Spleen (tissue), 11 donors: ENCODE measurements around the gene PDK4. TPM values are rescaled to one million over a fixed set of nuclear protein-coding genes. Genes with fewer than 3 reads are reported as not detected.
A peak's percentile ranks its signal among the peaks of the same experiment; 100 is the strongest.

Experiments used
- DNase-seq: peaks from one replicate; pipeline ENCODE4 v3.0.0-alpha.2; 2020
- H3K27ac ChIP-seq, 8 donors: fragments of 200-600 bp; sonication (generic) in 7 of 8; 1 replicate in 4 of 8; 2 replicates in 4 of 8; pipeline versions ENCODE4 v1.5.0 to v1.8.0; 2016 to 2021; ENCODE audit warnings: inconsistent platforms in 4 of 8, mild to moderate bottlenecking in 4 of 8, moderate library complexity in 1 of 8
- H3K27me3 ChIP-seq, 7 donors: fragments of 200-600 bp; sonication (generic) in 6 of 7; replicated peaks in 1 of 7; 1 replicate in 4 of 7; 2 replicates in 3 of 7; pipeline versions ENCODE4 v1.5.0 to v1.8.0; 2016 to 2021; ENCODE audit warnings: inconsistent platforms in 3 of 7, mild to moderate bottlenecking in 1 of 7
- H3K36me3 ChIP-seq, 6 donors: fragments of 200-600 bp; sonication (generic) in 5 of 6; 1 replicate in 4 of 6; 2 replicates in 2 of 6; pipeline versions ENCODE4 v1.5.0 to v1.8.0; 2016 to 2021; ENCODE audit warnings: inconsistent platforms in 2 of 6
- H3K4me1 ChIP-seq, 6 donors: fragments of 200-600 bp; sonication (generic) in 5 of 6; 1 replicate in 3 of 6; 2 replicates in 3 of 6; pipeline versions ENCODE4 v1.5.0 to v1.8.0; 2016 to 2021; ENCODE audit warnings: inconsistent platforms in 3 of 6
- H3K4me3 ChIP-seq, 8 donors: fragments of 200-600 bp; sonication (generic) in 7 of 8; 1 replicate in 4 of 8; 2 replicates in 4 of 8; pipeline versions ENCODE4 v1.5.0 to v1.8.0; 2016 to 2021; ENCODE audit warnings: inconsistent platforms in 4 of 8, mild to moderate bottlenecking in 4 of 8, moderate library complexity in 2 of 8
- H3K9me3 ChIP-seq, 8 donors: fragments of 200-600 bp; sonication (generic) in 7 of 8; 1 replicate in 4 of 8; 2 replicates in 4 of 8; pipeline versions ENCODE4 v1.5.0 to v1.8.0; 2016 to 2021; ENCODE audit warnings: inconsistent platforms in 4 of 8
- POLR2A ChIP-seq, 3 donors: fragments of 450-650 bp; IDR thresholded peaks; one replicate each; pipeline ENCODE4 v1.5.1; 2017; ENCODE audit warnings: antibody characterized with exemption in 3 of 3, mild to moderate bottlenecking in 1 of 3
- POLR2AphosphoS5 ChIP-seq, 3 donors: sonication (generic); formaldehyde crosslinking; IDR thresholded peaks; one replicate each; pipeline ENCODE4 v1.5.1; 2017; ENCODE audit warnings: antibody characterized with exemption in 3 of 3
- WGBS, 5 donors: extraction: QIAGEN DNeasy Blood & Tissue Kit in 3 of 5; methylation state at CpG; one replicate each; pipeline versions ENCODE4 v1.1.5 to v1.1.7; 2013 to 2018; 5-methylcytosine and 5-hydroxymethylcytosine counted together
- intact Hi-C: fragments of 100-400 bp; cut with DNase I; formaldehyde crosslinking; loops from one replicate; pipeline ENCODE4 v1.15.0; 2023; ENCODE audit warnings: low total_unique reads
- polyA plus RNA-seq, 3 donors: library from polyadenylated mRNA; stranded (reverse); fragments of 200-250 nt; gene quantifications; one replicate each; pipeline ENCODE4 v1.2.1, GENCODE V29; 2013
- total RNA-seq, 7 donors: library from RNA; depleted of rRNA in 3 of 7; stranded (reverse); fragments of >200 nt in 3 of 7; fragmentation: NEBNext Ultra II Directional in 4 of 7; extraction: Animal tissue kit (Norgen Biotek cat#: 25700) in 4 of 7; gene quantifications; one replicate each; pipeline versions ENCODE4 v1.1.0 to v1.2.1, GENCODE V29; 2016 to 2021
- TF ChIP-seq, protein P1 (sequence below), 11 experiments: fragments of 200-600 bp in 7 of 11; fragments of 450-650 bp in 4 of 11; sonication (generic) in 4 of 11; IDR thresholded peaks in 8 of 11; conservative IDR thresholded peaks in 3 of 11; 1 replicate in 7 of 11; 2 replicates in 4 of 11; pipeline versions ENCODE4 v1.4.0 to v1.8.0; 2016 to 2021; ENCODE audit warnings: antibody characterized with exemption in 11 of 11, inconsistent platforms in 4 of 11, mild to moderate bottlenecking in 1 of 11
- donor health status: healthy with polysubstance abuse.
- donor health status: DM: no; HTN: no; CAD: no; lungs with moderate emphysema.
- donor health status: DM: no; HTN: no; CAD: no.
- donor health status: Bipolar disorder and iron deficiency.
- donor health status: healthy.
- donor health status: DM: no; HTN: no; CAD: no.
- donor health status: DM: yes; HTN: yes; CAD: no.

Gene PDK4
- total and polyA plus RNA-seq, 10 donors, result 21.1 to 1,055 (median 167) TPM

DNA sequence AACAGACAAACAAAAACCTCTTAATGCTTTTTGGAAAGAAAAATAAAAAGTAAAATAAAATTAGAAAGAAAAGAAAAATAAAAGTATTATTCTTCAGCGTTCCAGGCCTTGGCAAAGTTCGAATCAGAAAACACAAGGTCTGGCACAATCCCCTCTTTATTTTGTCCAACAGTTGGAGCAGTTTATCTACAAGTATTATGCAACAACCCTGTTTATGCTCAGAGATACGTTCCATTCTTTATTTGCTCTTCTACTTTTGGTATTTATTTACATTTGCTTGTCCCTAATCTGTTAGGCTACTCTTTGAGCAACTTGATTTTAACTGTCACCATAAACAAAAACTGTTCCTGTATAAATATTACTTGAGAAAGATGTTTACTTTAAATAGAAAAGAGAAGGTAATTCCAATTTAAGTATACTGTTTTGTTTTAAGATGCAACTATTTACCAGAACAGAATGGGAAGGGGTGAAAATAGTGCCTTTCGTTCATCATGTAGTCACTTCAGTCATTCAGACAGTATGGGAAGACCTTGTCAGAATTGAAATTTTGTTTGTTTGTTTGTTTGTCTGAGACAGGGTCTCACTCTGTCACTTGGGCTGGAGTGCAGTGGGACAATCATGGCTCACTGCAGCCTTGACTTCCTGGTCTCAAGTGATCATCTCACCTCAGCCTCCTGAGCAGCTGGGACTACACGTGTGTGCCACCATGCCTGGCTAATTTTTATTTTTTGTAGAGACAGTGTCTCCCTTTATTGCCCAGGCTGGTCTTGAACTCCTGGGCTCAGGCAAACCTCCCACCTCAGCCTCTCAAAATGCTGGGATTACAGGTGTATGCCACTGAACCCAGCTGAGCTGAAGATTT, 5.7 kb downstream of the PDK4 start:
- 68 to 82% (median 73%) methylated on average over 5 of the region's 5 CpGs for WGBS, 5 donors
- Histone ChIP-seq H3K27ac (peak overlapping the region in 5 of 8 donors; percentile 22 to 95 (median 93)), H3K4me3 (peak overlapping the region in 5 of 8 donors; percentile 52 to 81 (median 63)), H3K9me3 (no peaks in the 10 kb centered on the region), H3K36me3 (peaks cover 0 to 95% (median 20%) of the 10 kb centered on the region in 6 donors), H3K4me1 (peaks cover 0 to 81% (median 46%) of the 10 kb centered on the region in 6 donors), H3K27me3 (no peaks in the 10 kb centered on the region)
- intact Hi-C loops, result loop anchor here (10.0 kb wide), 2 partner anchors 46 to 94 kb away; no protein-coding TSS in a partner anchor
- TF ChIP-seq POLR2AphosphoS5 (IDR thresholded peaks at IDR 0.05), result peak in 2 of 3 donors; percentile 63 to 93
- peak in 1 of 3 donors; percentile 2 for TF ChIP-seq POLR2A (IDR thresholded peaks at IDR 0.05)
- TF ChIP-seq, protein P1, sequence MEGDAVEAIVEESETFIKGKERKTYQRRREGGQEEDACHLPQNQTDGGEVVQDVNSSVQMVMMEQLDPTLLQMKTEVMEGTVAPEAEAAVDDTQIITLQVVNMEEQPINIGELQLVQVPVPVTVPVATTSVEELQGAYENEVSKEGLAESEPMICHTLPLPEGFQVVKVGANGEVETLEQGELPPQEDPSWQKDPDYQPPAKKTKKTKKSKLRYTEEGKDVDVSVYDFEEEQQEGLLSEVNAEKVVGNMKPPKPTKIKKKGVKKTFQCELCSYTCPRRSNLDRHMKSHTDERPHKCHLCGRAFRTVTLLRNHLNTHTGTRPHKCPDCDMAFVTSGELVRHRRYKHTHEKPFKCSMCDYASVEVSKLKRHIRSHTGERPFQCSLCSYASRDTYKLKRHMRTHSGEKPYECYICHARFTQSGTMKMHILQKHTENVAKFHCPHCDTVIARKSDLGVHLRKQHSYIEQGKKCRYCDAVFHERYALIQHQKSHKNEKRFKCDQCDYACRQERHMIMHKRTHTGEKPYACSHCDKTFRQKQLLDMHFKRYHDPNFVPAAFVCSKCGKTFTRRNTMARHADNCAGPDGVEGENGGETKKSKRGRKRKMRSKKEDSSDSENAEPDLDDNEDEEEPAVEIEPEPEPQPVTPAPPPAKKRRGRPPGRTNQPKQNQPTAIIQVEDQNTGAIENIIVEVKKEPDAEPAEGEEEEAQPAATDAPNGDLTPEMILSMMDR (IDR thresholded peaks at IDR 0.05 in 8 of 11, conservative IDR thresholded peaks at IDR 0.05 in 3 of 11), result no peak
- DNase-seq, result no peak

DNA sequence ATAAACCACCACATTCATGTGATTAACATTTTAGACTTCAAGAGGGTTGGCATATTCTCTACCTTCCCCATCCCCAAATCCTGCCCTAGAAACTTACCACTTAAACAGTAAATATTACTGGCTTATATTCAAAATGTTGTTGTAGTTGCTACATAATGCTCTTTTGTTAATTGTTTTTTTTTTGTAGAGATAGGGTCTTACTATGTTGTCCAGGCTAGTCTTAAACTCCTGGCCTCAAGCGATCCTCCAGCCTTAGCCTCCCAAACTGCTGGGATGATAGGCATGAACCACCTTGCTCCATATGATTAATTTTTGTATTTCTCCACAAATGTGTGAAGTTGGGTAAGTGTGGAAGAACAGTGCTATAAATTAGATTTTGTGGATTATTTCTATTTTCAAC, 6.5 kb downstream of the PDK4 start:
- TF ChIP-seq POLR2A (IDR thresholded peaks at IDR 0.05), result no peak
- peak in 1 of 3 donors; percentile 85 for TF ChIP-seq POLR2AphosphoS5 (IDR thresholded peaks at IDR 0.05)
- TF ChIP-seq, protein P1 (IDR thresholded peaks at IDR 0.05 in 8 of 11, conservative IDR thresholded peaks at IDR 0.05 in 3 of 11), result no peak
- no peaks in the 10 kb centered on the region for H3K27me3 ChIP-seq
- 89 to 100% (median 97%) methylated on average over 1 of the region's 1 CpG for WGBS, 5 donors
- peaks cover 0 to 100% (median 25%) of the 10 kb centered on the region in 6 donors for H3K36me3 ChIP-seq
- peaks cover 0 to 75% (median 43%) of the 10 kb centered on the region in 6 donors for H3K4me1 ChIP-seq
- H3K27ac ChIP-seq, result peak overlapping the region in 5 of 8 donors; percentile 1 to 95 (median 93)
- intact Hi-C loops, result loop anchor here (10.0 kb wide), 2 partner anchors 45 to 95 kb away; no protein-coding TSS in a partner anchor
- peak overlapping the region in 2 of 8 donors; percentile 76 to 81 for H3K4me3 ChIP-seq
- no peak for DNase-seq
- no peaks in the 10 kb centered on the region for H3K9me3 ChIP-seq

DNA sequence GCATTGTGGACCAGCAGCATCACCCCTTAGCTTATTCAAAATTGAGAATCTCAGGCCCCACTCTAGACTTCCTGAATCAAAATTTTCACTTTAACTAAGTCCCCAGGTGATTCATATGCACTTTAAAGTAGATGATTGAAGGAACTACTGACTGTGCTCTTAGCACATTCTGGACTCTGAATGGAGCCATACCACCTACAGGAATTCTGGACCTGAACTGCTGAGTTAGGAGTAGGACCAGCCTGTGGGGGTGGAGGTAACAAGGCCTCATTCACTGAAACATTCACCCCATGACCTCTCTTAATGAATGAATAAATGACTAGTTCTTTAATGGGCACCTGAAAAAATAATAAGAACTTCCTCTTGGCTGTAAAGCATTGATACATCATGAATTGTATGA, 7.3 kb downstream of the PDK4 start:
- peak overlapping the region in 4 of 8 donors; percentile 2 to 81 (median 43) for H3K4me3 ChIP-seq
- no peaks in the 10 kb centered on the region for H3K9me3 ChIP-seq
- DNase-seq, result no peak
- peaks cover 0 to 100% (median 30%) of the 10 kb centered on the region in 6 donors for H3K36me3 ChIP-seq
- peaks cover 0 to 68% (median 40%) of the 10 kb centered on the region in 6 donors for H3K4me1 ChIP-seq
- intact Hi-C loops, result no loop called here
- H3K27ac ChIP-seq, result peak overlapping the region in 5 of 8 donors; percentile 18 to 95 (median 93)
- no peaks in the 10 kb centered on the region for H3K27me3 ChIP-seq
- no peak for TF ChIP-seq POLR2A (IDR thresholded peaks at IDR 0.05)
- TF ChIP-seq, protein P1 (IDR thresholded peaks at IDR 0.05 in 8 of 11, conservative IDR thresholded peaks at IDR 0.05 in 3 of 11), result no peak
- peak in 1 of 3 donors; percentile 87 for TF ChIP-seq POLR2AphosphoS5 (IDR thresholded peaks at IDR 0.05)

DNA sequence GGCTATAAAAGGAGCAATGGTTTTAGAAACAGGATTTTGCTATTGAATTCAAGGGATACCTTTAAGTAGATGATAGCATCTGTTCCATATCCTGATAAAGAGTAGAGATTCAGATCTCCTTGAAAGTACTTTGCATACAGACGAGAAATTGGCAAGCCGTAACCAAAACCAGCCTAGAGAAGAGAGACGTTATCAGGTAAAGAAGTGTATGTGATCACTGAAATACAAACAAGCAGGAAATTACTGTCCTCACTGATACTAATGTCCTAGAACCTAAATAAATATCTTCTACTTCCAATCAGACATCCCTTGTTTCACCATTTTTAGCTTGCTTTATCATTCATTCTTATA, 9.4 kb downstream of the PDK4 start:
- peak overlapping the region in 4 of 8 donors; percentile 20 to 95 (median 58) for H3K27ac ChIP-seq
- DNase-seq, result no peak
- H3K4me1 ChIP-seq, result peaks cover 0 to 47% (median 28%) of the 10 kb centered on the region in 6 donors
- no peak for TF ChIP-seq POLR2A (IDR thresholded peaks at IDR 0.05)
- TF ChIP-seq POLR2AphosphoS5 (IDR thresholded peaks at IDR 0.05), result no peak
- TF ChIP-seq, protein P1 (IDR thresholded peaks at IDR 0.05 in 8 of 11, conservative IDR thresholded peaks at IDR 0.05 in 3 of 11), result no peak
- intact Hi-C loops, result no loop called here
- no peaks in the 10 kb centered on the region for H3K27me3 ChIP-seq
- H3K4me3 ChIP-seq, result peak overlapping the region in 3 of 8 donors; percentile 1 to 81 (median 76)
- 70 to 94% (median 86%) methylated on average over 3 of the region's 3 CpGs for WGBS, 5 donors
- H3K36me3 ChIP-seq, result peaks cover 0 to 92% (median 31%) of the 10 kb centered on the region in 6 donors
- H3K9me3 ChIP-seq, result no peaks in the 10 kb centered on the region
